NAMALWA (cell line): ENCODE data around the gene LPP.
A peak's percentile ranks its signal among the peaks of the same experiment; 100 is the strongest.

Experiments
- DNase-seq: peaks from one replicate; pipeline ENCODE4 v3.0.0-alpha.2; 2015; ENCODE audit warnings: low spot score

Gene LPP

GRCh38 chr3:188135271-188135670, 18.7 kb upstream of the LPP start:
- no peak for DNase-seq

- peak; percentile 18 for DNase-seq
These were observed 16.9 kb upstream of the LPP start for GRCh38 chr3:188137051-188137450.

- no peak for DNase-seq
These were observed 14.5 kb upstream of the LPP start for GRCh38 chr3:188139466-188139865.

- no peak for DNase-seq
These were observed 7.7 kb upstream of the LPP start for GRCh38 chr3:188146219-188146618.

GRCh38 chr3:188147782-188148181, 6.2 kb upstream of the LPP start:
- no peak for DNase-seq

DNA sequence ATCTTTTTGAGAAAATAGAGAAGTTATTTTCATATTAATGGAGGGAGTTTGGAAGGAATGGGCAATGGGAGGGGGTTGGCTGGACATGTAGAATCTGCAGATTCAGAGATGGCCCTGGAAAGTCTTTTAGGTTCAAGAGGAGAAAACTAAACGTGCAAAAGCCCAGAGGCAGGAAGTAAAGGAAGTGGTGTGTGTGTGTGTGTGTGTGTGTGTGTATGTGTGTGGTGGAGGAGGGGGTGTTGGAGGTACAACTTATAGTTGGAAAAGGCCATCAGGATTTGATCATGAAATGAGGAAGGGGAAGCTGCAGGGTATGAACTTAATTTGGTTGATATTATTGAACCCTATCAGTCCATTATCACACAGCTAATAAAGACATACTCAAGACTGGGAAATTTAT, 5.6 kb upstream of the LPP start:
- DNase-seq, result no peak

GRCh38 chr3:188149587-188149986, 4.4 kb upstream of the LPP start:
- no peak for DNase-seq

DNA sequence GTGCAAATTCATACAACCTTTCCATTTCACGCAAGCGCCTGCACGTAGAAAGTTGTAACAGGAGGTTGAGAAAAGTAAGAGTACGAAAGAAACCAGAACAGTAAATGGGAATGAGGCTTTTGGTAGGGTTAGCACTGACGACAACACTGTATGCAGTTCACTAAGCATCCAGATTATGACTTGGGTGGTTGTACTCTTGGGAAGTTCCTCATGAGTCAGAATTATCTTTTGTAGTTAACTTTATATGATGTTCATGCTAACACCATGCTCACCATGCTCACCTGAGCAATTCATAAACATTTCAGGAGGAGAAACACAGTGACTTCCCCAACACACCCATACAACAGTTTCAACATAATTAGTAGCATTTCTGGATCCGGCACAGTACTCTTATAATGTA, 3.0 kb upstream of the LPP start:
- DNase-seq, result no peak

DNA sequence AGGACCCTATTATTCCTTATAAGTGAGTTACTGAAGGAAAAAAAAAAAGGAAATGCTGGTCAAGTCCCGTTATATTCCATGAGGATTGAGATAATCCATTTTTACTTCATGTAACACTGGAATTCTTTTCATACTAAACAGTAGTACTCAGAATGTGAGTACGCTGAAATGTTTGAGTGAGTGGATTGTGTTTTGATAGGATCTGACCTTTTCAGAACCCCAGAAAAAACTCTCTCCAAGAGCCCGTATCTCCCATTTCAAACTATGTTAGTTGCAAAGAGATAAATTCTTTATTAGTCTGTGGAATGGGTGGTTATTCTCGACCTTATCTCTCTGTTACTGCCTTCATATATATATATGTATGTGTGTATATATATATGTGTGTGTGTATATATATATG, 2.5 kb upstream of the LPP start:
- no peak for DNase-seq

- DNase-seq, result peak; percentile 23
These were observed 1.1 kb upstream of the LPP start for GRCh38 chr3:188152660-188153436.

DNA sequence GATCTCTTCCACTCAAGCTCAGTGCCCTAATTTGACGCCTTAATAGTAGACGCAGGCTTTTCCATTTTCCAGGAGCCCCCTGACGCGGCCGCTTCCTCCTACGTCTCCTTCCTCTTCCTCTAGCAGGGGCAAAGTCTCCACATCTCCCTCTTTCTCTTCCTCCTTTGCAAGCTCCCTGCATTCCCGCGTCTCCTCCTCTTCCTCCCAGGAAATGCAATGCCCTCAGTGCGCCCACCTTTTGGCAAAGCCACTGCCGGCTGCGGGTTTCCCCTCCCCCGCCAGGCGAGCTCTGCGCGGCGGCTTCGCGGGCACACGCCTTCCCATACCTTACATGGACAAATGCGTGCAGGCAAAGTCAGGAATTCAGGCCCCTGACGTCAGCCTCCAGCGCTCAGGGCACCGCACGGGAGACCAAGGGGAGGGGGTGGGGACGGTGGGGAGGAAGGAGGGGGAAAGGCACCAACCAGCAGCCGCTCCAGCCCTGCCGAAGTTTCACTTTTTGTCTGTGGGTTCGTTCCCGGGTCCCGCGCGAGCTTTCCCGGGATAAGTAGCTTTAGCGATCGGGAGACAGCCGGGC, 432 bp upstream of the LPP start:
- DNase-seq, result no peak

DNA sequence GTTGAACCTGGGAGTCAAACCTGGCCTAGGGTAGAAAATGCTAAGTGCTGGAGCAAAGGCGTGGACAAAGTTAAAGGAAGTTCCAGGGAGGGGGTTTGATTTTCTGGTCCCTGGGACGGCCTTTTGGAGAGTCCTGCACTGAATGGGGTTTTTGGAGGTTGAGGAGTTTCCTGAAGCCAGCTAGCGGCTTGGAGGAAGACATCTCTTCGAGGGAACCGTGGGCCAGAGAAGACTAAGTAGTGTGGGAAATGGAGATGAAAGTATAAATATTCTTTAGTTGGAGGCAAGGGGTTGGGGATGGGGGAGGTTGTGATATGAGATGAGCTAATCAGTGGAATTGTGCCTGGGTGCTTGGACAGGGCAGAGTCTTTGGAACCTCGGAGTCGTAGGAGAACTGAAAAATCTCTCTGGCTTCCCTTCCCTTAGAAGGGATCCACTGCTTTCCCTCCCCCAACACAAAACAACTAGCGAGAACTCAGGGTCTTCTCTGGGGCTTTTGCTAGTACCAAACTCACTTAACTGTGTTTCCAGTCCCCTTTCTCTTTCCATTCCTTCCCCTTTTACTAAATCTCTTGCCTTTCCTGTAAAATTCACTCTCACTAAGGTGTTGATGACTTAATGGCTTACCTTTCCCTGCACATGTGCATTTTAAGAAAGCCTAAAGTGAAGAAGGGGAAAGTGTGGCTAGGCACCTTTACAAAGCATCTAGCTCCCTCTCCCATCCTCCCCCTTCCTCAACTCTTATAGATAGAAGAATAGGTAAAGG, 1.0 kb downstream of the LPP start:
- no peak for DNase-seq

GRCh38 chr3:188156056-188156455, 2.1 kb downstream of the LPP start:
- DNase-seq, result no peak

DNA sequence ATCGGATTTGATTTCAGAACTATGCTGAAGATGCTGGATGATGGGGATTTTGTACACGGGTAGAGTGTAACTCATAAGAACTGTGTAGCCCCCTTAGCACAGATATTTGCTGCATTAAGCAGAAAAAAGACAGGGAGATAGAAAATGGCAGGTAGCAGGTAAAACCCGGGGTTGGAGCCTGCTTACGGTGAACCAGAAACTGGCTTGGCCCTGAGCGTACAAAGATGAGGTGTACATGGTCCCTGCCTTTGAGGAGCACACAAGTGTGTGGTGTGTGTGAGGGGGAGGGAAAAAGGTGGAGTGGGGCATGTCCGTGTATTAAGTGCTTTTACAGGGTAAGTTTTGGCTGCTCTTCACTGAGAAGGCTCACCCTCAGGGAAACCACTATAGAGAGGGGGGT, 3.5 kb downstream of the LPP start:
- no peak for DNase-seq

DNA sequence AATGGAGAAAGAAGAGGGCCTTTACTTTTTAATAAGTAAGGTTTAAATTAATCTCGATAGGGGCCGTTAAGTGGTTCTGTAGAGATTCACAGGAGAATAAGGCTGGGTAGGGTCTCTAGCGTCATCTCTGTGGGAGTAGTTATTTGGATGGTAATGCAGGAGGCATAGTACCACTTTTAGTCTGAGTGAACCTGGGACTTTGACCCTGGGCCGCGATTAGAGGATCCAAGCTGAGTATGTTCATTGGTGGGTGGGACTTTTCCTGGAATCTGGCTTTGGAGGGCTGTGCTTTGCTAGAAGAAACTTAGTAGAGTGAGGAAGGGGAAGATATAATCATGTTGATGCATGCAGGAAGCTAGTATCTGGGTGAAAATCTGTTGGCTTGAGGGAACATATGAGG, 4.0 kb downstream of the LPP start:
- DNase-seq, result no peak

GRCh38 chr3:188158731-188159310, 4.9 kb downstream of the LPP start:
- no peak for DNase-seq

GRCh38 chr3:188160751-188161150, 6.8 kb downstream of the LPP start:
- no peak for DNase-seq

DNA sequence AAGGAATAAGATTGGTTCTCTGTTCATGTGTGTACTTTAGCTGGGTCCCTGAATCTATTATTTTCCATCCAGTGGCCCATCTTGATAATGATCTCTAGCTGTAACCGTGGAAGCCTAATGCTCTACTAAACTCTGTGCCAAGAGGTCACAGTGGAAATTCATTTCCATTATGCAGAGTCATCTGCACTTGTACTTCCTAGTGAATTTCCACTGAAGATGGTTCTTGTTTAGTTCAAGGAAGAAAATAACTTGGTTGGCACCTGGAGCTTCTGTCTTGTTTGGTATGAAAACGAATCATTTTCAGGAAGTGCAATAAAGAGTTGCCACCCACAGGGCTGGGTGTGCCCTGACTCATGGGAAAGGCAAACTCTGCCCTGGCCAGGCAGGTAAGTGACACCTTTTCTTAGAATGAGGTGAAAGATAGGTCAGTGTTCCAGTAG, 10.3 kb downstream of the LPP start:
- DNase-seq, result no peak

DNA sequence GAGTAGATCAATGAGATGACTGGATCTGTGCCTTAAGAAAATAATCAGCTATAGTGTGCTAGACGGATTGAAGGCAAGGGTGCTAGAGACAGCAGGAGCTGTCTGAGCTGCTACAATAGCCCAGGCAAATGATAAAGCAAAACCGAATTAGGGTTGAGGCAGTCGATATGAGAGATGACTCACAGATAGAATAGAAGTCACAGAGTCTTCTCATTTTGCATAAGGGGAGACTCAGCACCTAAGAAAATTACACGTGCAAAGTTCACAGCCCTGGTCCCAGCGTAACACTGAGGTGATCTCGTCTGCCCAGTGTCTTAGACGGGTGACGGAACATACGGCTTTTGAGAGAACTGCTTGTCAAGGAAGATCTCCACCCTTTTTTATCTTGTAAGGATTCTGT, 11.6 kb downstream of the LPP start:
- no peak for DNase-seq

DNA sequence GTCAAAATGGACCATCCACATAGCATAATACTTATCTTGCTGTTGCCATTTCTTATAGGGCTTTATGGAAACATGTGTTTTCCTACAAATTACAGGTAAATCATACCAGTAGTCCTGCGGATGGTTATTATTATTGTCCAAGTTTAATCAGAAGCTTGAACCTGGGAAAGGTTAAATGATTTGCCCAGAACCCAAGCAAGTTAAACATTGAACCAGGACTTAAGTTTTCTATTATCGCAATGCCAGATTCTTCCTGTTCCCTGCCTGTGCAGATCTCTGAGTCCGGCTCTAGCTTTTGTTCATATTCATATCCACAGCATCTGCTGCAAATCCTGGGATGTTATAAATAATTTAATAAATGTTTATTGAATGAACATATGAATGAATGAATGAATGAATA, 12.5 kb downstream of the LPP start:
- DNase-seq, result no peak

- DNase-seq, result no peak
These were observed 14.2 kb downstream of the LPP start for GRCh38 chr3:188168186-188168585.

GRCh38 chr3:188168648-188169047, 14.7 kb downstream of the LPP start:
- DNase-seq, result no peak
